Peyer's patch (tissue), 4 donors: ENCODE measurements around the gene MARCHF2.
"Not testable (repeated sequence)": the region's sequence is repeated elsewhere in the genome, so short reads cannot be mapped to it uniquely, and the experiment has no call there.

Experiments used
- CTCF ChIP-seq, 6 experiments: fragments of 450-650 bp in 4 of 6; fragments of 200-600 bp in 2 of 6; sonication (generic) in 1 of 6; IDR thresholded peaks; one replicate each; pipeline ENCODE4 v1.5.1; 2017 to 2019; ENCODE audit warnings: antibody characterized with exemption in 6 of 6, mild to moderate bottlenecking in 3 of 6, moderate library complexity in 1 of 6
- POLR2A ChIP-seq, 2 donors: fragments of 450-650 bp; IDR thresholded peaks; one replicate each; pipeline ENCODE4 v1.5.1; 2017; ENCODE audit warnings: antibody characterized with exemption in 2 of 2, mild to moderate bottlenecking in 2 of 2, moderate library complexity in 2 of 2

GRCh38 chr19:8386419-8386818, 26.7 kb upstream of the MARCHF2 start:
- not testable (repeated sequence) for TF ChIP-seq POLR2A, CTCF (IDR thresholded peaks at IDR 0.05)
